HEK293T (cell line): ENCODE data around the gene KIAA1328.

Source experiments
- ARNT ChIP-seq: fragments of 450-650 bp; IDR thresholded peaks from 2 replicates; pipeline ENCODE4 v1.6.1; 2017; ENCODE audit warnings: mild to moderate bottlenecking
- FOXA1 ChIP-seq: fragments of 450-650 bp; IDR thresholded peaks from 2 replicates; pipeline ENCODE4 v1.6.1; 2016; ENCODE audit warnings: mild to moderate bottlenecking
- FOXK2 ChIP-seq: fragments of 450-650 bp; IDR thresholded peaks from 2 replicates; pipeline ENCODE4 v1.6.1; 2016; ENCODE audit warnings: mild to moderate bottlenecking
- FOXM1 ChIP-seq: fragments of 450-650 bp; IDR thresholded peaks from 2 replicates; pipeline ENCODE4 v1.6.1; 2017; ENCODE audit warnings: mild to moderate bottlenecking, borderline replicate concordance
- L3MBTL2 ChIP-seq: fragments of 450-650 bp; conservative IDR thresholded peaks from 2 replicates; pipeline ENCODE4 v1.6.1; 2016; ENCODE audit warnings: mild to moderate bottlenecking
- PKNOX1 ChIP-seq: fragments of 450-650 bp; IDR thresholded peaks from 2 replicates; pipeline ENCODE4 v1.6.1; 2016
- SP1 ChIP-seq: fragments of 450-650 bp; IDR thresholded peaks from 2 replicates; pipeline ENCODE4 v1.6.1; 2017
- ZNF384 ChIP-seq: fragments of 450-650 bp; IDR thresholded peaks from 2 replicates; pipeline ENCODE4 v1.6.1; 2016

DNA sequence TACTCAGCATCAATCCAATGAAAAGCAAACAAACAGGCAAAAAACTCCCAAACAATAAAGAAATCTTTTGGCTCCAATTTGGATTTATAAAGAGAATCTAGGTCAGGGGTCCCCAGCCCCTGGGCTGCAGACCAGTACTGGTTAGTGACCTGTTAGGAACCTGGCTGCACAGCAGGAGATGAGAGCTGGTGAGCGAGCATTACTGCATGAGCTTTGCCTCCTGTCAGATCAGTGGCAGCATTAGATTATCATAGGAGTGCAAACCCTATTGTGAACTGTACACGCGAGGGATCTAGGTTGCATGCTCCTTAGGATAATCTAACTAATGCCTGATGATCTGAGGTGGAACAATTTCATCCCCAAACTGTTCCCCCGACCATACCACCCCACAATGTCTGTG lies 102.2 kb downstream of the KIAA1328 start:
- TF ChIP-seq ZNF384 (no peak), L3MBTL2 (no peak), SP1 (no peak), FOXK2 (no peak), FOXM1 (no peak), FOXA1 (no peak), PKNOX1 (no peak), ARNT (no peak)
